DND-41 (cell line): Measurements from ENCODE around the gene MCFD2.

Experiments
- EZH2 ChIP-seq: IDR thresholded peaks from 3 replicates; pipeline ENCODE4 v1.6.1; 2012; ENCODE audit warnings: borderline replicate concordance, low read depth, mild to moderate bottlenecking, moderate library complexity, low read length, inconsistent platforms; ENCODE audit not compliant: severe bottlenecking
- TF ChIP-seq, protein P1 (sequence below): IDR thresholded peaks from 2 replicates; pipeline ENCODE4 v1.5.1; 2012; ENCODE audit warnings: borderline replicate concordance, low read length, moderate library complexity, mild to moderate bottlenecking; ENCODE audit not compliant: poor library complexity, severe bottlenecking; ENCODE audit errors: extremely low read depth

DNA sequence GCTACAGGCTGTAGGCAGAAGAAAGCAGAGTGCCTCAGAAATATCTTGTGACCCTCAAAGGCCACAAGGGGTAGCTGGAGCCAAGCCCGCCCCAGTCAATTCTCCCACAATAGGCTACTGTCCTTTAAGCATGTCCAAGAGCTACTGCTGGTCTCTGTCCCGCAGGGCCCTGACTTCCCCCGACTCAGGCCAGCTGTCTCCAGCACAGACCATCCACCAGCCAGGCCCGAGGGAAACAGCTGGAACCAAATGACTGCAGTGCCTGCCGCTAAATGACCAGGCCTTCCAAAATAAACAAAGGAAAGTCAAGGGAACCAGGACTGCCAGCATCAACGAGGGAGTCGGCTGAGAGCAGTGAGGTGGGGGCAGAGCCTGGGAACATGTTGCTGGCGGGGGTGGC is 36.7 kb downstream of the MCFD2 start:
- TF ChIP-seq, protein P1, sequence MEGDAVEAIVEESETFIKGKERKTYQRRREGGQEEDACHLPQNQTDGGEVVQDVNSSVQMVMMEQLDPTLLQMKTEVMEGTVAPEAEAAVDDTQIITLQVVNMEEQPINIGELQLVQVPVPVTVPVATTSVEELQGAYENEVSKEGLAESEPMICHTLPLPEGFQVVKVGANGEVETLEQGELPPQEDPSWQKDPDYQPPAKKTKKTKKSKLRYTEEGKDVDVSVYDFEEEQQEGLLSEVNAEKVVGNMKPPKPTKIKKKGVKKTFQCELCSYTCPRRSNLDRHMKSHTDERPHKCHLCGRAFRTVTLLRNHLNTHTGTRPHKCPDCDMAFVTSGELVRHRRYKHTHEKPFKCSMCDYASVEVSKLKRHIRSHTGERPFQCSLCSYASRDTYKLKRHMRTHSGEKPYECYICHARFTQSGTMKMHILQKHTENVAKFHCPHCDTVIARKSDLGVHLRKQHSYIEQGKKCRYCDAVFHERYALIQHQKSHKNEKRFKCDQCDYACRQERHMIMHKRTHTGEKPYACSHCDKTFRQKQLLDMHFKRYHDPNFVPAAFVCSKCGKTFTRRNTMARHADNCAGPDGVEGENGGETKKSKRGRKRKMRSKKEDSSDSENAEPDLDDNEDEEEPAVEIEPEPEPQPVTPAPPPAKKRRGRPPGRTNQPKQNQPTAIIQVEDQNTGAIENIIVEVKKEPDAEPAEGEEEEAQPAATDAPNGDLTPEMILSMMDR, result no peak
- no peak for TF ChIP-seq EZH2
